MM.1S (cell line): Measurements from ENCODE around the gene LANCL3.

Source experiments
- CTCF ChIP-seq: fragments of 300-600 bp; sonication (generic); IDR thresholded peaks from 2 replicates; pipeline ENCODE4 v1.5.1; 2016; ENCODE audit warnings: antibody characterized with exemption, low read length, mixed read lengths
- EZH2 ChIP-seq: fragments of 300-600 bp; sonication (generic); optimal IDR thresholded peaks from 2 replicates; pipeline ENCODE3; 2017; ENCODE audit warnings: low read depth, mild to moderate bottlenecking, antibody characterized with exemption, low read length, mixed read lengths

GRCh38 chrX:37641859-37642258 lies 70.4 kb downstream of the LANCL3 start:
- TF ChIP-seq CTCF (no peak), EZH2 (no peak)
